SK-N-MC (cell line): ENCODE data around the gene EGFR.

Experiments used
- EZH2 ChIP-seq: fragments of 200-600 bp; sonication (generic); IDR thresholded peaks from one replicate; pipeline ENCODE4 v1.6.1; 2017; ENCODE audit warnings: antibody characterized with exemption
- FOXP2 ChIP-seq: optimal IDR thresholded peaks from 2 replicates; pipeline ENCODE3; 2011; ENCODE audit warnings: mild to moderate bottlenecking, moderate library complexity; ENCODE audit not compliant: insufficient read depth; ENCODE audit errors: extremely low read length, control extremely low read depth
- POLR2AphosphoS5 ChIP-seq: IDR thresholded peaks from 2 replicates; pipeline ENCODE4 v1.6.1; 2012; ENCODE audit warnings: mild to moderate bottlenecking, low read depth, low read length, borderline replicate concordance

DNA sequence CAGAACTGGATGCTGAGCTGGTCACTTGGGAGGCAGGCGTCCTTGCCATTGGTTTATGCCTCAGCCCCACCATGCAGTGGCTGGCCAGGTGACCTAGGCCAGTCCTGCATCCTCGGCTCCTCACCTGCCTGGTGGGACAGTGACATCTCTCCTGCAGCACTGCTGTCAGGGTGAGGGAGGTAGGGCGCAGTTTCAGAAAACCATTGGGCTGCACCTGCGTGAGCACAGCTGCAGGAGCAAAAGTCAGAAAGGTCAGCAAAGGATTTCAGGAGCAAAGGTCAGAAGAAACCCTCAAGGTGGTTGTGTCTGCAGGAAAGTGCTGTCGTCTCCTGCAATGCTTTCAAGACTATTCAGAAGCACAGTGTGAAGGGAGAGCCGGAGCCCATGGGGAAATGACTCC lies 48.1 kb downstream of the EGFR start:
- no peak for TF ChIP-seq POLR2AphosphoS5
- no peak for TF ChIP-seq EZH2
- no peak for TF ChIP-seq FOXP2
